GM10266 (cell line): ENCODE measurements around the gene CASK.

Experiments used
- DNase-seq: peaks from one replicate; pipeline ENCODE4 v3.0.0; 2012; ENCODE audit errors: extremely low spot score
- TF ChIP-seq, protein P1 (sequence below): IDR thresholded peaks from 2 replicates; pipeline ENCODE4 v1.5.1; 2012; ENCODE audit warnings: mild to moderate bottlenecking, low read depth; ENCODE audit not compliant: control insufficient read depth, insufficient read depth; ENCODE audit errors: missing control alignments

CASK gene

DNA sequence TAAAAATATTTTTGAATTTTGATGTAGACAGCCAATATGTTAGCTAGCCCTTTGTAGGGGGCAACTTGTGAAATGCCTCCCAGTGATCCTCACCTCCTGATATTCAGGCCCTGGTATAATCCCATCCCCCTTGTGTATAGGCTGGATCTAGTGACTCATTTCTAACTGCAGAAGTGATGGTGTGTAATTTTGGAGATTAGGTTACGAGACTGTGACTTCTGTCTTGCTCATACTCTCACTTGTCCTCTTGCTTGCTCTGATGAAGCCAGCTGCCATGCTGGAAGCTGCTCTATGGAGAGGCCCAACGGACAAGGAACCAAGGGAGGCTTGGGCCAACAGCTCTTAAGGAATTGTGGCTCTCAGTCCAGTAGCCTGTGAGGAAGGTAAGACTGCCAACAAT is 137.7 kb downstream of the CASK start:
- no peak for DNase-seq
- TF ChIP-seq, protein P1, sequence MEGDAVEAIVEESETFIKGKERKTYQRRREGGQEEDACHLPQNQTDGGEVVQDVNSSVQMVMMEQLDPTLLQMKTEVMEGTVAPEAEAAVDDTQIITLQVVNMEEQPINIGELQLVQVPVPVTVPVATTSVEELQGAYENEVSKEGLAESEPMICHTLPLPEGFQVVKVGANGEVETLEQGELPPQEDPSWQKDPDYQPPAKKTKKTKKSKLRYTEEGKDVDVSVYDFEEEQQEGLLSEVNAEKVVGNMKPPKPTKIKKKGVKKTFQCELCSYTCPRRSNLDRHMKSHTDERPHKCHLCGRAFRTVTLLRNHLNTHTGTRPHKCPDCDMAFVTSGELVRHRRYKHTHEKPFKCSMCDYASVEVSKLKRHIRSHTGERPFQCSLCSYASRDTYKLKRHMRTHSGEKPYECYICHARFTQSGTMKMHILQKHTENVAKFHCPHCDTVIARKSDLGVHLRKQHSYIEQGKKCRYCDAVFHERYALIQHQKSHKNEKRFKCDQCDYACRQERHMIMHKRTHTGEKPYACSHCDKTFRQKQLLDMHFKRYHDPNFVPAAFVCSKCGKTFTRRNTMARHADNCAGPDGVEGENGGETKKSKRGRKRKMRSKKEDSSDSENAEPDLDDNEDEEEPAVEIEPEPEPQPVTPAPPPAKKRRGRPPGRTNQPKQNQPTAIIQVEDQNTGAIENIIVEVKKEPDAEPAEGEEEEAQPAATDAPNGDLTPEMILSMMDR, result no peak

DNA sequence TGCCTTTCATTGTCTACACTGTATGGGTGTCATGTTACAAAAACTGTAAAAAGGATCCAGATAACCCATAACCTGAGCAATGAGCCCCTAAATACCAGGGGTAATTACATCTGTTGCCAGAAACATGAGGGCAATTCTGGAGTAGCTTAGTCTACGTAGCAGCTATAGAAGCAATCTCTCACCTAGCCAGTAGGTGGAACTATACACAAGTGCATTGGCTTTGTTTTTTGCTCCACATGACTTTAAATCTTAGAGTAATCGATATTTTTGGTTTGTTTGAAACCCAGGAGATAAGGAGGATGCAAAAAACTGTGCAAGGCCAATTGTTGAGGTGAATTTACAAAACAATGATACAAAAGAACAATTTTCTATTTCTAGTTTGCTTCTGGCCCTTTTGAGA is 141.9 kb downstream of the CASK start:
- TF ChIP-seq, protein P1, result peak; percentile 51
- peak; percentile 11 for DNase-seq

GRCh38 chrX:41779941-41780340 is 143.4 kb downstream of the CASK start:
- no peak for DNase-seq
- TF ChIP-seq, protein P1, result no peak

DNA sequence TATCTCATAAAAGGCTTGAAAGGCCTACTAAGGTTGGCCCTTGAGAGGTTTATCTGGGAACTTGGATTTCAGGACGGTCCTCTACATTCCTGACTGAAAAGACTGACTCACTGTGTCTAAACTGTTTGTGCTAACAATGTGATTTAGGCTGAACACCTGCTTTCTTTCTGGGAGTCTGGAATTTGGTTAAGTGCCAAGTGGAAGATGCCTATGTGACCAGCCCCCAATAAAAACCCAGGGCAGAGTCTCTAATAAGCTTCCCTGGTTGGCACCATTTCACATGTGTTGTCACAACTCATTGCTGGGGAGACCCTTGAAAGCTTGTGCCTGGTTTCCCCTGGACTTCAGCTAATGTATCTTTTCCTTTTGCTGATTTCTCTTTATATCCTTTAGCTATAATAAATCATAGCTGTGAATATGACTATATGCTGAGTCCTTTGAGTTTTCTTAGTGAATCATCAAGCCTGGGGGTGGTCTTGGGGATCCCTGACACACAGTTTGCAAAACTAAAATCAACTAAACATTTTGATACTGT is 144.3 kb downstream of the CASK start:
- TF ChIP-seq, protein P1, result no peak
- DNase-seq, result no peak

DNA sequence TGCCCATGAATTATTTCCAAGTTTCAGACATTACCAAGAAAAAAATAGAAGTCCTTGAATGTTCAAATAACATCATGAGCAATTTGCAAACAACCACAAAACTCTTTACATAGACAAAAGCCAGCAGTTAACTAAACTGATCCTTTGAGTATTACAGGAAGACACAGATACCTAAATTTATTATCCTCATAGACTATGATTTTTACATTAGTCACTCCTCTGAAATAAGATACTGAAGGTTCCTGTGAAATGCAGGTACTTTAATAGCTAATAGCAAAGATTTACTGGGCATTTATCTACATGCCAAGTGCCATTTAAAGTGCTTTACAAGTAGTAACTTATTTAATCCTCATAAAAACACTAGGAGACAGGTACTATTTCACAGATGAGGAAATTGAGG is 161.7 kb downstream of the CASK start:
- DNase-seq, result no peak
- TF ChIP-seq, protein P1, result no peak

DNA sequence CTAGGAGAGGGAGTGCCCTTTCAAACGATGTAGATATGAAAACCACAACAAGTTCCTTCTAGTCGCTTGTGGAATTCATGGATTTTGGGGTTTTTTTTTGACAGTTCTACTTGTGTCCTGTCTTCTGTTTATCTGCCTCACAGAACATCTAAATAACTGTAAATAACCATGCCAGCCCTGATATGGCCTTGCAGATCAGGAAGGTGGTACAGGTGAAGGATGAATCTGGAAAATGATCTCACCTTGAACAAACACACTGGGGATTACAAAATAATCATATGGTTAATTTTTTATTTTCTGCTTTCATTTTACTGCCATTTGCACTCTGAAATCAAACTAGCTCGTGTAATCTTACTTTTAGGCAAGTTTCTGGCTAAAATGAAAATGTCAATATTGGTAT is 162.2 kb downstream of the CASK start:
- no peak for DNase-seq
- TF ChIP-seq, protein P1, result no peak

GRCh38 chrX:41759817-41760216 is 163.5 kb downstream of the CASK start:
- DNase-seq, result peak; percentile 22
- TF ChIP-seq, protein P1, result peak; percentile 59
